Right atrium auricular region (tissue), 2 donors: ENCODE results near the gene C3. TPM values are rescaled to one million over a fixed set of nuclear protein-coding genes. Genes with fewer than 3 reads are reported as not detected.

Source experiments
- DNase-seq: peaks from one replicate; pipeline ENCODE4 v3.0.0-alpha.2; 2019; ENCODE audit warnings: low spot score
- H3K27ac ChIP-seq, 2 donors: fragments of 200-600 bp; sonication (generic); 1 replicate in 1 of 2; 2 replicates in 1 of 2; pipeline ENCODE4 v1.5.1; 2016 to 2019
- H3K27me3 ChIP-seq, 2 donors: fragments of 200-600 bp; sonication (generic); one replicate each; pipeline versions ENCODE4 v1.5.1 to v1.6.0; 2017 to 2019
- H3K36me3 ChIP-seq: fragments of 200-600 bp; sonication (generic); one replicate; pipeline ENCODE4 v1.5.1; 2016
- H3K4me1 ChIP-seq, 2 donors: fragments of 200-600 bp; sonication (generic); one replicate each; pipeline versions ENCODE4 v1.5.1 to v1.6.0; 2017 to 2019
- H3K4me3 ChIP-seq, 2 donors: fragments of 200-600 bp; sonication (generic); 1 replicate in 1 of 2; 2 replicates in 1 of 2; pipeline ENCODE4 v1.5.1; 2017 to 2019; ENCODE audit warnings: mild to moderate bottlenecking in 1 of 2, moderate library complexity in 1 of 2
- H3K9me3 ChIP-seq, 2 donors: fragments of 200-600 bp; sonication (generic); one replicate each; pipeline ENCODE4 v1.5.1; 2019
- total RNA-seq, 2 donors: library from RNA; depleted of rRNA; stranded (reverse); fragments of >200 nt; gene quantifications; one replicate each; pipeline ENCODE4 v1.1.0, GENCODE V29; 2016
- TF ChIP-seq, protein P1 (sequence below), 2 donors: fragments of 200-600 bp; sonication (generic); IDR thresholded peaks; one replicate each; pipeline ENCODE4 v1.5.1; 2019; ENCODE audit warnings: antibody characterized with exemption in 2 of 2

The C3 gene
- 1,000 to 10,000 TPM in 1 of 2 donors, 100 to 1,000 TPM in 1; 419 to 1,709 TPM for total RNA-seq

DNA sequence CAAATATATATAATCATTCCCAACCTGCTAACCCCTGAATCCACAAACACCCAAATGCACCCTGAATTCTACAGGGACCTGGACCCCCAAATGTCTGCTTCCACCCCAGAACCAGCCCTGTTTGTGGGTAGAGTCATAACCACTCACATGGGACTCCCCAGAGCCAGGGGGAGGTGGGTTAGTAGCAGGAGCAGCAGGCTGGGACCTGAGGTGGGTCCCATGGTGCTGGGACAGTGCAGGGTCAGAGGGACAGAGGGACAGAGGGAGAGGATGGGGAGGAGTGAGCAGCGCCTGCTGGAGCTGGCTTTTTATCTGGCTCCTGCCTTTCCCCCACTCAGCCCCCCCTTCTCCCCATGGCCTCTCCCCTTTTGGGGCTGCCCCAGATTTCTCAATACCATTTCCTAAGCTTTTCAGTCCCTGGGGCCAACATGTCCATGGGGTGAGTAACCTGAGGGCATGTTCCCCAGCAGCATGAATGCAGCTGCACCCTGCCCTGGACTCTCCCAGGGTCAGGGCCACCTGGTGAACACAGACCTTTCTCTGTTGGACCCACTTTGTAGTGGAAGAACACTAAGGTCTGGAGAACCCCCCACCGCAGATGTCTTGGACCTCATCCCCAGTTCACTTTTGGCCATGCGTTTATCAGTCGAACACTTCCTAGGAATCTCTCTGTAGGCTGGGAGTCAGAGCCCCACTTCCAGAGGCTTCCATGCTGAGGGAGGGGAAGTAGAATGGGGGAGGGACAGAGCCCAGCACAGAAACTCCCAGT, at the start of gene C3:
TSS of gene C3 (minus strand) at position 282 of the 769 bp plus-strand sequence. CDS start at position 221, 61 bp downstream.
- TF ChIP-seq, protein P1, sequence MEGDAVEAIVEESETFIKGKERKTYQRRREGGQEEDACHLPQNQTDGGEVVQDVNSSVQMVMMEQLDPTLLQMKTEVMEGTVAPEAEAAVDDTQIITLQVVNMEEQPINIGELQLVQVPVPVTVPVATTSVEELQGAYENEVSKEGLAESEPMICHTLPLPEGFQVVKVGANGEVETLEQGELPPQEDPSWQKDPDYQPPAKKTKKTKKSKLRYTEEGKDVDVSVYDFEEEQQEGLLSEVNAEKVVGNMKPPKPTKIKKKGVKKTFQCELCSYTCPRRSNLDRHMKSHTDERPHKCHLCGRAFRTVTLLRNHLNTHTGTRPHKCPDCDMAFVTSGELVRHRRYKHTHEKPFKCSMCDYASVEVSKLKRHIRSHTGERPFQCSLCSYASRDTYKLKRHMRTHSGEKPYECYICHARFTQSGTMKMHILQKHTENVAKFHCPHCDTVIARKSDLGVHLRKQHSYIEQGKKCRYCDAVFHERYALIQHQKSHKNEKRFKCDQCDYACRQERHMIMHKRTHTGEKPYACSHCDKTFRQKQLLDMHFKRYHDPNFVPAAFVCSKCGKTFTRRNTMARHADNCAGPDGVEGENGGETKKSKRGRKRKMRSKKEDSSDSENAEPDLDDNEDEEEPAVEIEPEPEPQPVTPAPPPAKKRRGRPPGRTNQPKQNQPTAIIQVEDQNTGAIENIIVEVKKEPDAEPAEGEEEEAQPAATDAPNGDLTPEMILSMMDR (IDR thresholded peaks at IDR 0.05): no peak
- H3K27me3 ChIP-seq: no peaks in the 10 kb centered on the region
- DNase-seq: peak; percentile 87
- no peaks in the 10 kb centered on the region for H3K4me1 ChIP-seq
- H3K9me3 ChIP-seq: no peaks in the 10 kb centered on the region
- H3K36me3 ChIP-seq: no peaks in the 10 kb centered on the region
- H3K27ac ChIP-seq: peak within 1 kb of the TSS in 1 of 2 donors; percentile 31
- peak within 1 kb of the TSS; percentile 25 to 35 for H3K4me3 ChIP-seq

- H3K27me3 ChIP-seq: peaks cover 0 to 20% of the 10 kb centered on the region in 2 donors
- peaks cover 0 to 22% of the 10 kb centered on the region in 2 donors for H3K4me1 ChIP-seq
- DNase-seq: no peak
- no peak overlapping the region for H3K4me3 ChIP-seq
- H3K36me3 ChIP-seq: no peaks in the 10 kb centered on the region
- no peak overlapping the region for H3K27ac ChIP-seq
- no peaks in the 10 kb centered on the region for H3K9me3 ChIP-seq
- TF ChIP-seq, protein P1 (IDR thresholded peaks at IDR 0.05): peak; percentile 23 to 61
Measured at GRCh38 chr19:6769006-6769619, 48.7 kb upstream of the C3 start.

DNA sequence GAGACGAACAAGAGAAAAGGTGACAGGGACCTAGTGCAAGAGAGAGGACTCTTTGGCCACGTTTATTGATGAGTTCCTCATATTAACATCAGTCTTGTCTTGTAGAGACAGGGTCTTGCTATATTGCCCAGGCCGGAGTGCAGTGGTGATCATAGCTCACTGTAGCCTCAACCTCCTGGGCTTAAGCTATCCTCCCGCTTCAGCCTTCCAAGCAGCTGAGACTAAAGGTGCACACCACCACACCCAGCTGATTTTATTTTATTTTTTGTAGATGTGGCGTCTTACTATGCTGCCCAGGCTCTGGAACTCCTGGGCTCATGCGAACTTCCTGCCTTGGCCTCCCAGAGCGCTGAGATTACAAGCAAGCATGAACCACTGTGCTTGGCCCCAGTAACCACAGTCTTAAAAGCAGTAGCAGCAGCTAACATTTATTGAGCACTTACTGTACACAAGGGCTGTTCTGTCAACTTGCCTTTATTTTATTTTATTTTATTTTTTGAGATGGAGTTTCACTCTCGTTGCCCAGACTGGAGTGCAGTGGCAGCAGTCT, 47.9 kb upstream of the C3 start:
- Histone ChIP-seq H3K27me3 (peaks cover 0 to 20% of the 10 kb centered on the region in 2 donors), H3K9me3 (no peaks in the 10 kb centered on the region), H3K36me3 (no peaks in the 10 kb centered on the region), H3K4me1 (peaks cover 0 to 22% of the 10 kb centered on the region in 2 donors), H3K4me3 (peak overlapping the region in 1 of 2 donors; percentile 36), H3K27ac (no peak overlapping the region)
- DNase-seq: no peak
- TF ChIP-seq, protein P1 (IDR thresholded peaks at IDR 0.05): no peak

DNA sequence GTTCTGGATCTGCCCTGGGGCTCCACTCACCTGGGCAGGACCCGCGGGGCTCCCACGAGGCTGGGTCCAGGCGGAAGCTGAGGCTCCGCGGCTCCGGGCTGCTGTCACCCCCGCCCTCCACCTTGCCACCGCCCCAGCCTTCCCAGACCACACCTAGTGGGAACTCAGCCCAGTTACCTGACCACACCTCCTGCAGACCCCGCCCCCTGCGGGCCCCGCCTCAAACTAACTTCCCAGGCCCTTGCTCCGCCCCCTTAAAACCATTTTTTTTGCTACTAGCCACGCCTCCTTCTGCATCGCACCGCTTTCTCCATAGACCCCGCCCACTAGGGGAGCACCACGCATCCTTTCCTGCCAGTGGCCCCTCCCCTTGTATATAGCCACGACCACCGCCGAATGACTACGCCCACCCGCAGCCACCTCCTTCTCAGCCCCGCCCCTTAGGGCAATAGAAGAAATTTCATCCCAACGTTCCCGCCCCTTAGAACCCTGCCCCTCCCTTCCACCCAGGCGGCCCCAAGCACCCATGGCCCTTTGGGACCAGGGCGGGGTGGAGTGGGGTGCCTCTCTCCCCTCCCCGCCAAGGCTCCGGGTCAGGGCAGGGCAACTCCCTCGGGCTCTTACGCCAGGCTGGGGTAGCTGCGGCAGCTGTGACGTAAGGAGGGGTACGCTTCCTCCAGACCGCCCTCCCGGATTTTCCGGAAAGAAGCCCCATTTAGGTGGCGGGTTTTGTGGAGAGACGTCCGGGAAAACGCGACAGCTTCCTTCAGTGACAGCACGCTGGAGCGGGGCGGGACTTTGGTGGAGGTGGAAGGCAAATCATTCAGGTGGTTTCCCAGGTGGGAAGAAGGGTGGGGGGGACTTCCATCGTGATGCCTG, 47.1 kb upstream of the C3 start, which contains the start of gene SH2D3A:
TSS of gene SH2D3A (minus strand) at position 79 of the 879 bp plus-strand sequence. CDS start 3,687 bp downstream, outside the sequence.
- Histone ChIP-seq H3K27ac (no peak within 1 kb of the TSS), H3K4me1 (peaks cover 0 to 22% of the 10 kb centered on the region in 2 donors), H3K36me3 (no peaks in the 10 kb centered on the region), H3K9me3 (no peaks in the 10 kb centered on the region), H3K4me3 (peak within 1 kb of the TSS; percentile 17 to 36), H3K27me3 (peaks cover 0 to 20% of the 10 kb centered on the region in 2 donors)
- TF ChIP-seq, protein P1 (IDR thresholded peaks at IDR 0.05): no peak
- no peak for DNase-seq

- no peak overlapping the region for H3K27ac ChIP-seq
- H3K27me3 ChIP-seq: peaks cover 0 to 20% of the 10 kb centered on the region in 2 donors
- TF ChIP-seq, protein P1 (IDR thresholded peaks at IDR 0.05): no peak
- DNase-seq: no peak
- no peaks in the 10 kb centered on the region for H3K36me3 ChIP-seq
- H3K4me1 ChIP-seq: peaks cover 0 to 22% of the 10 kb centered on the region in 2 donors
- H3K4me3 ChIP-seq: peak overlapping the region; percentile 17 to 36
- H3K9me3 ChIP-seq: no peaks in the 10 kb centered on the region
Measured at GRCh38 chr19:6767081-6767356, 46.6 kb upstream of the C3 start.
